NCI-H345 (cell line): ENCODE measurements around the gene AP1G1.

Experiments
- DNase-seq: peaks from one replicate; lab custom pipeline; 2025; lab: John Stamatoyannopoulos, UW

AP1G1 gene

DNA sequence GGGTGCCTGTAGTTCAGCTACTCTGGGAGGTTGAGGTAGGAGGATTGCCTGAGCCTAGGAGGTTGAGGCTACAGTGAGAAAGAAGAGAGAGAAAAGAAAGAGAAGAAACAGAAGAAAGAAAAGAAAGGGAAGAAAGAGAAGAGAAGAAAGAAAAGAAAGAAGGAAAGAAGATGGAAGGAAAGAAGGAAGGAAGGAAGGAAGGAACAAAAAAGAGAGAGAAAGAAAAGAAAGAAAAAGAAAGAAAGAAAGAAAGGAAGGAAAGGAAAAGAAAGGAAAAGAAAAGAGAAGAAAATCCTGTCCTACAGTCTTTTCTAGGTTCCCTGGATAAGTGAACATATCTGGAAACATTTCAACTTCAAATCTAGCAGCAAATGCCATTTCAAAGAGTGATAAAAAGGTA lies 54.5 kb downstream of the AP1G1 start:
- no peak for DNase-seq

DNA sequence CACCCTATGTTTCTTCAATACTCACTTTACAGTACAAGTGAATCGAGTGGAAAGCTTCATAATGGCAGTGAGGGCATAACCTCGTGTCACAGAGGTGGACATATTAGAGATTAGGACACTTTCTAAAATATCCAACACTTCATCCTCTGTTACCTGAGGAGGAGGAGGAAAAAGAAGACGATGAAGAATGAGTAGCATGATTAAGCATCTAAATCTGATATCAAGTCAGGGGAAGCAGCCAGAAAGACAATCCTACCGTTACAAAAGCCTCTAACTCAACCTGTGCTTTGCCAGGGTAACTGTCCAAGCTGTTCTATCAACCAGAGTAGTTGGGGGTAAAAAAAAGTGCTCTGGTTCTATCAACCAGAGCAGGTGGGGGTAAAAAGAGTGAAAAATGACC lies 60.4 kb downstream of the AP1G1 start:
- DNase-seq: no peak

DNA sequence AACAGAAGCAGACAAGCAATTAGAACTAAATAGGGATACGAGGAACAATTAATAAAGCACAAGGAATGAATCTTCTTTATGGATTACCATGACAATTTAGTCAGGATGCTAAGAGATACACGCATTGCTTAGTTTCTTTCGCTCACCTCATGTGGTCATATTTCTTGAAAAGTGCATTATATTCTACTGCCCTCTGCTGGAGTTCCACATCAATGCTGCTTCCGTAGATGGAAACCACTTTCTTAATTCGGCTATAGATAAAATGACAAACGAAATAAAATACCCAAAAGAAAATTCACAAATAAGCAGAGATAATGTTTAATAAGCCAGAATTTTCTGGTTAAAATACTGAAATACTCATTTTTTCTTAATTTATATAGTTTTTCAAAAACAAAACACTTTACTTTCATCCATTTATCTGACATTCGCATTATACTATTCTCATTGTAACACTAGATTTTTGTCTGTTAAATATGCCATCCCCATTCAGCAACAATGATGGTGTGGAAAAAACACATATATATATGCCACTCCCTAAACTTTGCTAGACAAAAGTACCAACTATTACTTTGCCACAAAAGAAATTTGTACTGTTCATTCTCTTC lies 62.1 kb downstream of the AP1G1 start:
- peak; percentile 8 for DNase-seq

DNA sequence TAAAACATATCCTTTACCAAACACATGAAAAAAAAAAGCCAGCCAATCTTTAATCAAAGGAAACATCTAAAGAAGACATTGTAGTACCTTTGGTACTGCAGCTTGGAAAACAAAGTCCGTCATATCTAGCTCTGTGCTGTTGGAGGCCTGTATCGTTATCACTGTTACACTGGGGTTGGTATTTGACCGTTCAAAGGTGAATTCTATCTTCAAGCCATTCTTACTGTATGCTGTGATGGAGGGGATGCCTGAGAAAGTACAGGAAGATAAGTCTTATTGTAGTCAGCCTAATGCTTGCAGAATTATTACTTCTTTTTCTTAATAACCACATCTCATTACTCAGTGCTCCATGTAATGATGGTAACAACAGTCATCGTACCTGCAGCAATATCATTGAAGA lies 69.8 kb downstream of the AP1G1 start:
- no peak for DNase-seq

DNA sequence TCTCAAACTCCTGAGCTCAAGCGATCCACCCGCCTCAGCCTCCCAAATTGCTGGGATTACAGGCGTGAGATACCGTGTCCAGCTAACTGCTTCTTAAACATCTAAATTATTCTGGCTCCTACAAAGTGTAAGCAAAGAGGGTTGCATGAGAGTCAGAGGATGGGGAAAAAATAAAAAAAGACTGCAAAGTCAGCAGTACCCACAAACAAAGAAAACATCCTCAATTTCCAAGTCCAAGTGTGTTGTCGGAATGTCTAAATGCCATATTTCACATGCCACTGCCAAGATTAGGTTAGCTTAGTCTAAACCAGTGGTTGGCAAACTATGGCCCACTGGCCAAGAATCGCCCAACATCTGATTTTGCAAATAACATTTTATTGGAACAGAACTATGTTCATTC lies 71.1 kb downstream of the AP1G1 start:
- DNase-seq: no peak

DNA sequence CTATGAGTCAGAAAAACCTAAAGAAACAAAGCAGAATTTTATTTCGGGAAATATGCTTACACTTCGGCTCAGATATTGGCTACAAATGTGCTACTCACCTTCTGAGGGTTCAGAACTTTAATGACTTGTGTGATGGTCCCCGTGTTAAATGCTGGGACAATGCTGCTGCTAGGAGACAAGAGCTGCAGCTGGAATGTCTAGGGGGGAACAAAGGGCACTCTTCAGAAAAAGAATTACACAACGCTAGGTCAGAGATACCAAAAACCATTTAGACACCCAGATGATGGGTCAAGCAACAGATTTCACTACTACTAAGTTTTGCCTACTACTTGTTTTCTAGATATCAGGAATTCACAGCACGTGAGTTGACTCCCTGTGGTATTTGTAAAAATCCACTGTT lies 74.1 kb downstream of the AP1G1 start:
- DNase-seq: no peak

DNA sequence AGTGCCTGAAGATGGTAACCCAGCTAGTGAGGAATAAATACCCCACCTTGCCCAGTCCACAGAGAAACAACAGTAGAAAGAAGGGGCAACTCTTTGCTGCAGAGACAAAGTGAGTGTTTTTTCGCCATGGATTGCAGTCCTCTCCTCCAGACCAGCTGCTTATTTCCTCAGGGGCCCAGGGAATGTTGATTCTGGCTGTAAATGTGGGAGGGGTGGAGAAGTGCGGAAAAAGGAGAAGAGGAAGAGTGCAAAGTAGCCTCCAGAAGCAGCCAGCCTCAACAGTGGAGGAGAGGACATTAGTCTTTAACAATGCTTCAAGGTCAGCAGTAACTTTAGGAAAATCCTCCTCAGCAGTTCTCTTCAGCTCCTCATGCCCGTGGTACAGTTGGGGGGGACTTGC lies 76.0 kb downstream of the AP1G1 start:
- no peak for DNase-seq

DNA sequence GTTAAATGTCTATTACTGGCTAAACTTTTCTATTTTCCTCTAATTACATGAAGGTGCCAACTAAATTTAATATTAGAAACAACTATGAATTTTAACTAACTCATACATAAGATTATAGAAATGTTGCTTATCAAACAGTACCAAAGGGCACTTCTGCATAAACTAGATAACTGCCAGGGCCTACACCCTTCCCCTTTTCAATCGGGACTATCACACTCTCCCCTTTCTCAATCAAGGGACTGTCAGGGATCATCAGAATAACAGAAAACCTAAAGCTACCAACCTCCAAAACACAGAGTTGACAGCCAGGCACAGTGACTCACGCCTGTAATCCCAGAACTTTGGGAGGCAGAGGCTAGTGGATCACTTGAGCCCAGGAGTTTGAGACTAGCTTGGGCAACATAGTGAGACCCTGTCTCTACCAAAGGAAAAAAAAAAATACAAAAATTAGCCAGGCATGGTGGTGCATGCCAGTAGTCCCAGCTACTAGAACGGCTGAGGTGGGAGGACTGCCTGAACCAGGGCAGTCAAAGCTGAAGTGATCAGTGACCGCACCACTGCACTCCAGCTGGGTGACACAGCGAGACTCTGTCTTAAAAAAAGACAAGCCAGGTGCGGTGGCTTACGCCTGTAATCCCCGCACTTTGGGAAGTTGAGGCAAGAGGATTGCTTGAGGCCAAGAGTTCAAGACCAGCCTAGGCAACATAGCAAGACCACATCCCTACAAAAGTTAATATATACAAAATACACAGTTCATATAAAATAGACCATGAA lies 80.9 kb downstream of the AP1G1 start:
- no peak for DNase-seq

DNA sequence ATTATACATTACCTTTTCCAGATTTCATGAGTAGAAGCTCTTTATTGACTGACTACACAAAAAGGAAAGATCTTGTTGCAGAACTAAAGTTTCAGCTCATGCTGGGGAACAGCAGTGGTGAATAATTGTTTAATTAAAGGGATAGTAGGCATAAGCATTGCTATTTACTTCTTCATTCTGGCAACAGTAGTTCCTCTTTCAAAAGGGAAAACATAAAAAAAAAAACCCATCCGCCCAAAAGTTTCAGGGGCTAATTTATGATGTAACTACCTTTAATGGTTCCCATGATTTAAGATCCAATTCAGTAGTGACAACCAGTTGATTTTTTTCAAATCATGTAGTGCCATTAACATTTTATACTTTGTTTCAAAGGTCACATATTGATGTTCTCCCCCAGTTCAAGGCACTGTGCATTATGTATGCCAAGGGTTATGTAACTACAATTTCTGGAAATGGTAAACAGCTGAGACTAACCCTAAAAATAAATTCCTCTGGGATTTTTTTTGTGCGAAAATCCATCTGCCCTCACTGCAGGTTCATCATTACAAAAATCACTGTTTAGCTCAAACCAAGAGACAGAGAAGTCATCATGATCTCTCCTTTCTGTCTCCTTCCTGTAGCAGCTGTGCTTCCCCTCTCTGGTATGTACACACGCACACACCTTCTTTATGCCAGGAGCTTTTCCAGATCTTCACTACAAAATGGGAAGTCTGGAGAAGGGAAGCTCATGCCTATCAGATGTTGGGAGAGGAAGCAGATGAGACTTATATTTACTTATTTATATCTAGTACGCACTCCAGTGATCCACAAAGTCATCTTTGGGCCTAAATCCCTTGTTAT lies 81.9 kb downstream of the AP1G1 start:
- no peak for DNase-seq

DNA sequence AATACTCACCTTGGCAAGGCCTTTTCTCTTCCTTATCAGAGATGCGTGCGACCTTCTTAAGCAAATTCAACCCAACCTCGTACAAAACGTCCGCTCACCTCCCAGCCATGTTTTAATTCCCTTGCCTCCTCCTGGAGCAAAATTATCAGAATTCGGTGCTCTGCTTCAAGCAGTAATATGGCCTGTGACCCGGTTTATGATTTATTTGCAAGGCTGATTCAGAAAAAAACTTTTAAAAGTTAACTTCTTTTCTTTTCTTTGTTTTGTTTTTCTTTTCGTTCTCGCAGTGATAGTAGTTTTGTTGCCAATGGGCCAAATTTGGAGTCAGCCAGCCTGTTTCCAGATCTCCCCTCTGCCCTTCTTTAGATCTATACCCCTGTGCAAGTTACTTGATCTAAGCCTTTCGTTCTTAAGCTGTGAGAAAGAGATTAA lies 84.3 kb downstream of the AP1G1 start, which contains the start of gene PHLPP2:
TSS of gene PHLPP2 (minus strand) at position 382 of the 432 bp plus-strand sequence. CDS start 9,906 bp downstream, outside the sequence.
- DNase-seq: no peak

DNA sequence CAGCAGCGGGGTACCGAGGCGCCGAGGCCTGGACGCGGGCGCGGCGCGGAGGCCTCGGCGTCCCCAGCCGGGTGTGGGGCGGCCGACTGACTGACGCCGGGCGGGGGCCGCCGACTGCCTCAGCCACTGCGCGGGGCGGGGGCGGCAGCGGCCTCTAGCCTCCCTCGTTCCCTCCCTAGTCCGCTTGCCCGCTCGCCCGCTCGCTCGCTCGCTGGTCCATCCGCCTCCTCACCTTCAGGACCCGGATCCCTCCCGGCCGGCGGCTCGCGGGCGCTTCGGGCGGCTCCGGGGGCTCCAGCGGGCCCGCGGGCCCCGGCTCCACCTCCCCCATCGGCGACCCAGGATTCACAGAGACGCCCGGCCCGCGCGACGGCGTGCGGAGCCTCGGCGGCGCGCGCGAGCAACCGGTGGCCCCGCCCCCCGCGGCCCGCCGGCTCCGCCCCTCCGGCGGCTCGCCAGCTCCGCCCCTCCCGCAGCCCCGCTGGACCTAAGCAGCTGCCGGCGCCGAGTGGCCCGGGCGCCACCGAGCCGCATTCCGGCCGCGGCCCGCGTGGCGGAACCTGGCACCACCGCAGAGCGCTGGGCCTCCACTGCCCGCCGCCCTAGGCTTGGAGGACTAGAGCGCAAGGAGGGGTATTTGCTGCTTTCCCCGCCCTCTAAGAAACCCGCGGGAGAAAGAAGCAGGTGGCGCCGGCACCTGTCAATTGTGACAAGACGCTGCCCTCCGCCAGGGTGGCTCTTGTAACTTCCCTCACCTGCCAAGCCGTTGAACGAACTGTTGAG lies 84.9 kb downstream of the AP1G1 start:
- DNase-seq: peak; percentile 77

DNA sequence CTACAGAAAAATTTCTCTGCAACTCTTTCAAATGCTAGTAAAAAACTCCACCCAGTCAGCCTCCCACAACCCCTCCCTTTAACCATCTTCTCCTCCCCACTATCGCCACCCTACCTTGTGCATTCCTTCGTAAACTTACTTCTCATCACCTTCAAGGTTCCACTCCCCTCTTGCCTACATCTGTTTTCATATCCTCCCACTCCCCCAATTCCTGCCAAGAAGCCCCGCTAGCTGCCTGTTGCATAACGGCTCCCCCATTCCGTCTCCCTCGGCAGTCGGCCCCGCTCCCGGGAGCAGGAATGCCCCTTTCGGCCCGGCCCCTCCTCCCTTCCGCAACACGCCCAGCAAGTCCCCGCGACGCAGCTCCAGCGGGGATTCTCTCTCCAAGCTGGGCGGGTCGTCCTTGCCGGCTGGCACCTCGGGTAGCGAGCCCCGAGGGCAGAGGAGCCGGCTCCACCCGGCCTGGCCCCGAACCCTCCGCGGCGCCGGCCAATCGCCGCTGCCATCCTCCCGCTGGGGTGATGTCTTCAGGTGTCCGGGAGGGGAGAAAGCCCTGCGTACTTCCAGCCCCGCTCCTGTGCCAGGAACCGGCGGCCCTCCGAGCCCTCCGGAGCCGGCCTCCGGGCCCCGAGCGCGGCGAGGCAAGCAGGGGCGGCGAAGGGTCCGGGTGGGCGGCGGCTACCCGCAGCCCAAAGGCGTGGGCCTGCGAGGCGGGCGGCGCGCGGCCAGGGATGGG lies 85.7 kb downstream of the AP1G1 start:
- peak; percentile 57 for DNase-seq

DNA sequence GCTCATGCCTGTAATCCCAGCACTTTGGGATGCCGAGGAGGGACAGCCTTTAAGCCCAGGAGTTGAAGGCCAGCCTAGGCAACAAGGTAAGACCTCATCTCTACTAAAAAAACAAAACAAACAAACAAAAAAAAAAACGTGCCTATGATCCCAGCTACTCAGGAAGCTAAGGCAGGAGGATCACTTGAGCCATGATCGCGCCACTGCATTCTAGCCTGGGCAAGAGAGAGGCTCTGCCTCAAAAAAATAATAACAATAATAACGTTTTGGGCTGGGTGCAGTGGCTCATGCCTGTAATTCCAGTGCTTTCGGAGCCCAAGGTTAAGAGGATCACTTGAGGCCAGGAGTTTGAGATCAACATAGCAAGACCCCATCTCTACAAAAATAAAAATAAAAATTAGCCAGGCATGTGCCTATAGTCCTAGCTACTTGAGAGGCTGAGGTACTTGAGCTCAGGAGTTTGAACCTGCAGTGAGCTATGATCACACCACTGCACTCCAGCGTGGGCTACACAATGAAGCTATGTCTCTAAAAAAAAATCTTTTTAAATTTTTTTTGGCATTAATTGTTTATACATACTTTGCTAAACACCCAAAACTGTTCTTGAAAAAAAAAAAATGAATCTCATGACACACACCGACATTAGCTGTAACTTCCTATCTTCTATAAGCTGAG lies 87.4 kb downstream of the AP1G1 start:
- no peak for DNase-seq

DNA sequence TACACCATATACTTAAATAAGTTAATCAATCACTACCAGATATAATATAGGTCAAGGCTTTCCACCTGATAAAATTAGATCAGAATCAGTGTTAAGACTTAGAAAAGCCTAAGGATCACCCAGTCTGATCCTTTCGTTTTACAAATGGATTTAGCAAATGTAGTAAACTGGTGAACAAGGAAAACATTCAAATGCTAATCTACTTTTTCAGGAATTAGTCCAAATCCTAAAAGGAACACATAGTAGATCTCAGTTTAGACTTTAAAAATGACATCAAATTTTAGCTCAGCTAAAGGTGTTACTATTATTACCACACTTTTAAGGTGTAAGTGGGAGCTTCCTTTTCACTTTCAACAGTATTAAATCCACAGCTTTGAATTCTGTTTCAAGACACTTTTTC lies 96.1 kb downstream of the AP1G1 start:
- DNase-seq: no peak

DNA sequence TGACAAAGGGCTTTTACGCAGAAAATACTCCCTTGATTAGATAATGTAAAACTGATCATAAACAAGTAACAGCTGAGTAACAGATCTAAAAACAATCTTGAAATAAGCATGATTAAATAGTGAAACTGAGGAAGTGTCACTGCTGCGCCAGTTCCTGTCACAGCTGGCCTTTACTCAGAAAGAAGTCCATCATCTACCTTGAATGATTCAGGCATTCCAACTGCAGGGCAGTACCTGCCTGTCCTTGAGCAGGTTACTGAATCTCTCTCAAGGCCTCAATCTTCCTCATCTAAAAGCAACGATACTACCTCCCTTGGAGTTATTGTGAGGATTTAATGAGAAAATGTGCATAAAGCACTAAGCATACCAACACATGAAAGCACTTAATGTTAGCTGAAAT lies 96.8 kb downstream of the AP1G1 start:
- DNase-seq: no peak

DNA sequence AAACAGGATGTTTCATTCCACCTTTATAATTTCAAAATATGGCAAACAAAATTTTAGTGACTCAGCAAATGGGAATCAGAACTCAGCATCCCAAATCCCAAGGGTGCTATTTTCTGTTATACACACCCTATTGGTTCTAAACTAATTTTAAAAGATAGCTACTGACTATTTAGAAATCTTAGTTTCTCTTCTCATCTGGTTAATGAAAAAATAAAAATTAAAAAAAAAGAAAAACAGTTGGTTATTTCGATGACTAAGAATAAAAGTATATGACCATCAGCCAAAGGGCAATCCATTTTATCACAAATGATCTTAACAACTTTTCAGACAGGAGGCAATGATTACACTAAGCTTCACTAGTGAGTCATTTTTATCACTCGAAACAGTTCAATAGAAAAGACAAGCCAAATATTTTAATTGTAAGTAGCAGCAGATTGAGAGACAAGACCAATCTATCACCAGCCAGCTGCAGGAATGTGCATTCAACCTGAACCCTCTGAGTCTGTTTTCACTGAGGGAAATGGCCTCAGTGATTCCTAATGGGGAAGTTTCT lies 99.3 kb downstream of the AP1G1 start:
- DNase-seq: no peak

DNA sequence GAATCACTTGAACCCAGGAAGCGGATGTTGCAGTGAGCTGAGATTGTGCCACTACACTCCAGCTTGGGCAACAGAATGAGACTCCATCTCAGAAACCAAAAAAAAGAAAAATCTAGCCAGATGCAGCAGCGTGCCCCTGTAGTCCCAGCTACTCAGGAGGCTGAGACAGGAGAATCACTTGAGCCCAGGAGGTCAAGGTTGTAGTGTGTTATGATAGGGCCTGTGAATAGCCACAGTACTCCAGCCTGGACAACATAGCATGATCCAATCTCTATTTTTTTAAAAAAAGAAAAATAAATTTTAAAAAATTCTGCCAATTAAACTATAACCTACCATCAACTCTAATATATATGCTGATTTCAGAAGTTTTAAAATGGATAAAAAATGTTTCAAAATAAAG lies 99.9 kb downstream of the AP1G1 start:
- no peak for DNase-seq

DNA sequence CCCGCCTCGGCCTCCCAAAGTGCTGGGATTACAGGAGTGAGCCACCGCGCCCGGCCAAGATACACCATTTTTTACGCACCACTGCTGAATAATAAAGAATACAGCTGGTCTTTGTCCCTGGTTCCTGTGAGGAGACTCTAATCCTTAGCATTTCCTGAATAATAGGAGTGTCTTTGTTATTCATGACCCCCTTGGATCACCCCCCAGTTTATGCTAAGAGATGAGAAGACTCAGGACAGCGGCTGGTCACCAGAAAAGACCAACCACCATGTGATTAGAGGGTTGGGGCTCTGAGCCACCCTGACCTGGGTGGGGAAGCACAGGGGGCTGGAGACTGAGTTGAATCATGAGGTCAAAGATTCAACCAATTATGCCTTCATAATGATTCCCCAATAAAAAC lies 101.4 kb downstream of the AP1G1 start:
- DNase-seq: no peak

DNA sequence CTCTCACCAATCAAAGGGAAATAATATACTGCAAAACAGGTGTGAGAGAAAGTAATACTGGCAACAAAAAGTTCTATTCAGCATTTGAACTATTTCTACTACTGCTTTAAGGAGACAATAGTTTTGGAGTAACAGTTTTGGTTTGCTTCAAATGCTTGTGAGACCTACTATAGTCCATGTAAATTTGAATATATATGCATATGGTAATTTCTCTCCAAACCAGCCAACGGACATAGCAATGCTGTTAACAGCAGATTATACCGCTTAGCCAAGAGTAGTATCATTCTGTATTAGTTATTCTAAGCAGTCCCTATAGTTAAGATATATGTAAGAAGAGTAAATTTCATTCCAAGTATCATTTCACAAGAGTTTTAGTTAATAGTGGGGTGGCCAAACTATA lies 102.6 kb downstream of the AP1G1 start:
- DNase-seq: no peak

DNA sequence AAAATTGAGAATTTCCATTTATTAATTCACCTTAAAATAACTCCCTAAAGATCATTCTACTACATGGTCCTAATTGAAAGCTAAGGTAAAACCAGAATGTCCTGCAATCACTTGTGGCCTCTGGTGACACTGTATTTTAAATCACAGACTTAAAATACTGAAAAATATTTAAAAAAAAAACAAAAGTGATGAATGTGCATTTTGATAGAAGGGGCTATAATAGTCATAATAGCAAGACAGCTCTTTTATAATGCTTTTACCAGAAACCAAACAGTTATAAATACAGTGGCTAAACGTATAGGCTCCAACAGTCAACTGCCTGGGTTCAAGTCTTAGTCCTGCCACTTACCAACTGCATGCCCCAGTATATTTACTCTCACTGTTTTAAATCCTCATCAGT lies 105.3 kb downstream of the AP1G1 start:
- DNase-seq: no peak

DNA sequence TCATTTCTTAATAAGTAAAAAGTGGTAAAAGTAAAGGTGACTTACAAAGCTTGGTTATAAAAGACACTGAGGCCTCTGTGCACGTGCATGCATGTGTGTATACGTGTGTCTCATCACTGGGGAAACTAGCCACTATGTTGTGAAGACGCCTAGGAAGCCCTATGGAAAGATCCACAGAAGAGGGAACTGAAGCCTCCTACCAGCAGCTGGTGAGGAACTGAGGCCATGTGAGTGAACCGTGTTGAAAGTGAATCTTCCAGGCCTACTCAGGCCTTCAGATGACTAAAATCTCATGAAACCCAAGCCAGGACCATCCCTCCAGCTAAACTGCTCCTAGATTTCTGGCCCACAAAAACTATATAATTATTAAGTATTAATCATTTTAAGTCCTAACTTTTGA lies 107.8 kb downstream of the AP1G1 start:
- DNase-seq: no peak
